Activated CD8-positive, alpha-beta memory T cell treated with anti-CD3 and anti-CD28 coated beads, Interleukin-2, amount 50 U/mL, for 1 hour (primary cell): ENCODE data around the gene SLCO3A1.
"Not testable (repeated sequence)": the region's sequence is repeated elsewhere in the genome, so short reads cannot be mapped to it uniquely, and the experiment has no call there.

Experiments
- DNase-seq: peaks from one replicate; pipeline ENCODE4 v3.0.0-alpha.2; 2020; ENCODE audit errors: extremely low read depth

SLCO3A1 gene

DNA sequence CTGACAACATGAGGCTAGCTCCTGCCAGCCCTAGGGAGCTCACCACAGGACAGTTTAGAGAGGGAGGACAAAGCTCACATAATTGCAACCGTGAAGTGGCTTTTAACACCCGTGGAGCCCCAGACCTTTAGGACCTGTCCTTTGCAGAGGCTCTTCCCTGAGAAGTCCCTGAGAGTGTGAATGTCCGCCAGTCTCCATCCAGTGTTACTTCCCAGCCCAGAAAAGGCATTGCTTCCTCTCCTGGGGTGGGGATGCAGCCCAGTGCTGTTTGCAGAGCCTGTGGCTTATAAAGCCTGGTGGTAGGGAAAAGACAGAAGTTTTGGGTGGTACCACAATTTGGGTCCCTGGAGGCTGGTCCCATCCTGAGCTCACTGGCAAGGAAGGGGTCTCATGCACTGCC, 182.0 kb downstream of the SLCO3A1 start:
- no peak for DNase-seq

DNA sequence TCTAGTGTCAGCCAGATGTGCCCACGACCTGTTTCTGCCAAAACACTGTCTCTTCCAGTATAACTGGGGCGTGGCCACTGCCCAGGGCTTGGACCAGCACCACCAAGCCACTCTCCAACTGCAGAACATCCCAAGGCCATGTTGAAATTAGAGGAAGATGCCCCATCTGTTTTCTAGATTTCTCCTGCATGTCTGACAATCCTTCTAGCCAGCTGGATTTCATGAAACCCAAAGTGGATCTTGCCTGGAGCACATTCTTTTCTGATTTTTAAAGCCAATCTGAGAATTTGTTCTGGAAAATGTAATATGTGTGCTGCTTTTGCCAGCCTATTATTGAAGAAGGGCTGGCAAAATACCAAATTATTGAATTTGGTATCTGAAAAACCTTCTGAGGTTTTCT, 182.5 kb downstream of the SLCO3A1 start:
- DNase-seq = no peak

DNA sequence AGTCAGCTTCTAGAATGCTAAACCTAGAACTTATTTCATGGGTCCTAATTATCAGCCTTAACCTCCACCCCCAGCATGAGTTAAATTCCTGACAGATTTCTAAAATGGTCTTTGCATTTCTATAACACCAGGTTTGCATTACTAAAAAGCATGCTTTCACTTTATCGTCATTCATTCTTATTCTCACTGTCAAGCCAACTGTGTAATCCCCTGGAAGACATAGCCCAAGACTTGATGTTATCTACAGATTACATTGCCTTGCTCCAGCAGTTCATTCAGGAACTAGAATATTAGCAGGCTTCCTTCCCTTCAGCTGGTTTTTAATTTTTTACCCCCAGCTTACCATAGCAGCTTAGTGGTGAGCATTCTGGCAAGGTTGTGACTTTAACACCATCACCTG, 184.0 kb downstream of the SLCO3A1 start:
- no peak for DNase-seq

DNA sequence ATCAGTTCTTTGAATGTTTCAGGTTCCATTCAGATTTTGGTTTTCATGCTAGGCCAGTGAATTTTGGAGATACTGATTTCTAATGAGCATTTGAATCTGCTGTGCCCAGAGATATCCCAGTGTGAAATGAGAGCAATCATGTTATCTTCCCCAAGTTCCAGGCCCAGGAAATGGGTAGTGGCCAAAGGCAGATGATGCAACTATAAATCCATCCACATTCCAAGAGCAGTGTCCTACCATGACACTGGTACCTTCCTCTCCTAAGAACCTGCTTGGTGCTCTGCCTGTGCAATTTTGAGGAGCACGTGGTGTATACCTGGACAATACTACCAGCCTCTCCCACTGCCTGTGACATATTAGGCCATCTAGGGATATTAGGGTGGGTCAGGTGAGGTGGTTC, 186.8 kb downstream of the SLCO3A1 start:
- DNase-seq = no peak

DNA sequence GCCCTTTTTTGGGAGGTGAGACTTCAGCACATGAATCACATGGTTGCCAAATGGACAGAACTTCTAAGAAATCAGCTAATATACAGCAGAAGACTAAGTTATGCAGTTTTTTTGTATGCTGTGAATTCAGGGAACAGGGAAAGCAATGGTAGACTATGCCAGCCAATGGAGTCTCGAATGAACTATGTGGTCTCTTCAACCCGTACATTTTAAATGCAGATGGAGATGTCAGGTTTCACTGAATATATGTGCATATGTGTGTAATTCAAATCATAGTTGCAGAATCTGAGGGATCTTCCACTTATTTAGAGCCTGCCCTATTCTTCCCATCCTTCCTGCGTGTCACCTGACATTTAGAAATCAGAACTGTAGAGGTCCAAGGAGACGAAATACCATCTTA, 187.9 kb downstream of the SLCO3A1 start:
- no peak for DNase-seq

DNA sequence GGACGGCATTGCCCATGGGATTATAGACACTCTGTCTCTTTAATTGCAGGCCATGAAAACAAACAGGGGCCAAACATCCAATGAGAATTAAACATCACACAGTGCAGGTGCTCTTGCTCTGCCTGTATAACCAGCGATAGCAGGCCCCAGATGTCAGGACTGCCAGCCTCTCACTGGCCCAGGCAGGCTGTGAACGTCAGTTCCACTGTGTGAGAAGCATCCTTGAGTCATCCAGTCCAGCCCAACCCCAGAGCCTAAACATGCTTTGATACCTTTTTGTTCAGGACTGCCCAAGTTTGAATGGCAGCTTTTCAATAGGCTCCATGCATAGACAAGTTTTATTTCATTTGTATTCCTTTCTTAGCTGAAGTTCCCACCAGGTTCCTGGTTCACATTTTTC, 189.8 kb downstream of the SLCO3A1 start:
- DNase-seq = no peak

DNA sequence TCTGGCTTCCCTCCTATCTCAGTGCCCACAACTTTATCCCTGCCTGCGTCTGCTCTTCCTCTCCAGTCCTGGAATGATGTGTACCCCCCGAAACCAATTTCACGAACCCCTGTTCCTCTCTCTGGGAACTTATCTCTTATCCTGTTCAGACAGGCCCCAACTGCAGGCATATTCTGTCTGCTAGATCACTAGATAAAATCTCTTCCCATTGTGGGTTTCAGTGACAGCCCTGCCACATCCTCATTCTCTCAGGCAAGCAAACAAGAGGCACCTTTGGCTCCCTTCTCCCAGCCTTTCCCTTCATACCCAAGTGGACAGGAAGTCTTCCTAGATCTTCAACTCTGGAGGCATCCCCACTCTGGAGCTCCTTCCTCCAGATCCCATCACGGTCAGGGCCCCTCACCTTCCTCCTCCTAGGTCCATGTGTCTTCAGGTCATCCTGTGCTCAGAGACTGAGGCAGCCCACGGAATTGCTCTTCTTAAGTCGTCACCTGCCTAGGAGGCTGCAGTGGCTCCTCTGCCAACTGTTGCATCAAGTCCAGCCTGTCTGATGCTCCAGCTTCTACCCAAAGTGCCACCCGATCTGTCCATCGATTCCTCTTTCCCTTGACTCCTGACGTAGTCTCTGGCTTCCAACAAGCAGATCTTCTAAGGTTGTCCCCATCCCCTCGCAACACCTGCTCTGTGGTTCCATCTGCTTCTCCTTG, 190.8 kb downstream of the SLCO3A1 start:
- DNase-seq = no peak

DNA sequence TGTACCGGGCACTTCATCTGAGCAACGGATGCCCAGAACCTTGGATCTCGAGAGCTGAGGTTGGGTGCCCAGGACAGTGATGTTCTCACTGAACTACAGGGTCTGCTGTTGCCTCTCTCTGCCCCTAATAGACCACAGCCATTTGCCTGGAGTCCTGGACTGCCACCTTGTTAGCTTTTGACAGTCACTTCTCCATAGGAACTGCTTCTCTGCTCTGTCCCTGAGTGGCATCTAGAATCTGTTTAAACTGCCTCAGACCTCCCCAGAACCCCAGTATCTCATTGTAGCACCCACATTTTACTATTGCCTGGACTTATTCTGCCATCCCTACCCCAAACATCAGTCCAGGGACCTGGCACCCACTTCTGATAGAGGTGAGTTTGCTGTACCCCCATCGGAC, 194.4 kb downstream of the SLCO3A1 start:
- no peak for DNase-seq

DNA sequence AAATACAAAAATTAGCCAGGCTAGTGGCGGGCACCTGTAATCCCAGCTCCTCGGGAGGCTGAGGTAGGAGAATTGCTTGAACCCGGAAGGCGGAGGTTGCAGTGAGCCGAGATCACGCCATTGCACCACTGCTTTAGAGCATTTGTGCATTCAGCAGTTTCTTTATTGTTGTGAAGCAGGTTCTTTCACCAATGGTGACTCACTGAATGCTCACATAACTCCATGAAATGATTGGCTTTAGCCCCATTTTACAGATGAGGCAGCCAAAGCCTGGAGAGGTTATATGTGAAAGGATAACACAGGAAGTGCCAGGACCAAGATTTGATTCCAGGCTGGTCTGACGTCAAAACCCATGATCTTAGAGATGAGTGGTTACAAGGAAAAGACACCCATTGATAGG, 195.2 kb downstream of the SLCO3A1 start:
- DNase-seq = no peak

DNA sequence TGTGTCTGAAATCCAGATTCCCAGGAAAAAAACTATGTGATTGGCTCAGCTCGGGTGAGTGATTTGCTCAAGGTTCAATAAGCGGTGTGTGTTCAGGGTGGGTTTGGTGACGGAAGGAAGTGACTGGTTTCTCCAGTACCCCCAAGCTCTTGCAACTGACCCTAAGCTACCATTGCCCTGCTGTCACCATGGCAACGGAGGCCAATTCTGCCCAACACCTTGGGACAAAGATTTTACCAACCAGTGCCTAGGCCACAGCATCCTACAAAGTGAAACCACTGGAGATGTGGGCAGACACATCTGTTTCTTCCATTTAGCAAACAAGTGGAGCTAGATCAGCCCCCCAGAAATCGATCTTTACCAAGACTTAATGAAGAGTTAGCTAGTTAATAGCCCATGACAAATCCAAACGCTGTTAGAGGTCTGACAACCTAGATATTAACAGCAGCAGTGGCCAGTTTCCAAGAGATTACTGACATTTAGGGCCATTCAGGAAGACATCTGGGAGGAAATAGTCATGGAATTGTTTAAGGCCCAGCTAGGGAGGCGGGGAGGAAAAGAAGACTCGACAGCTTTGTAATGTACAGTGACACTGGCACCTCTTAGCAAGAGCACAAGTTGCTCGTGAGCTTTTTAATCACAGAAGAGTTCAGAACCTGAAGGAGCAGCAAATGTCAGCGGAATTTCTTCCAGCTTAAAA, 195.9 kb downstream of the SLCO3A1 start:
- no peak for DNase-seq

DNA sequence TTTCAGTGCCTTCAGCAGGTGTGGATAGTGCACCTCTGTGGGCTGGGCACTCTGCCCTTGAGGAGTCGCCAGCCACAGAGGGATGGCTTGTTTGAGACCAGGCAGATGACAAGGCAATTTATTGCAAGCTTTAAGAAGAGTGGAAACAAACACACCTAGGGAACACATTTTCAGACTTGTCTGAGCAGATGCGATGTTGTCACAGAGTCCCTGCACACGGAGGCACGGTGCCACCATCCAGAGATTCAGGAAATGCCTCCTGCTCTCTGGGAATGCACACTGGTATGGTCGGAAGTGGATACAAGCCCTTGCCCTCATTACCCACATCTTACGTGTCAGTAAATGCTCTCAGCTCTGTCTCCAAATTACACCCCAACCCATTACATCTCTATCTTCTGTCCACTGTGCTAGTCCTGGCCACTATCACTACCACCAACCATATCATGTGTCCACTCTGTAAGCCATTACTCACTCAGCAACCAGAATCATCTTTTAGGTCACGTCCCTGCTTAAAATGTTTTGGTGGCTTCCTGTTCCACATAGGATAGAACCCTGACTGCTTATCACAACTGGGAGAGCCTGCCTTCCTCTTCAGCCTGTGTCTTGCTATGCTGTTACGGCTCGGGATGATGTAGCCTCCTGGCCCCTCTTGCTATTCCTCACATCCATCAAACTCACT, 196.9 kb downstream of the SLCO3A1 start:
- no peak for DNase-seq

DNA sequence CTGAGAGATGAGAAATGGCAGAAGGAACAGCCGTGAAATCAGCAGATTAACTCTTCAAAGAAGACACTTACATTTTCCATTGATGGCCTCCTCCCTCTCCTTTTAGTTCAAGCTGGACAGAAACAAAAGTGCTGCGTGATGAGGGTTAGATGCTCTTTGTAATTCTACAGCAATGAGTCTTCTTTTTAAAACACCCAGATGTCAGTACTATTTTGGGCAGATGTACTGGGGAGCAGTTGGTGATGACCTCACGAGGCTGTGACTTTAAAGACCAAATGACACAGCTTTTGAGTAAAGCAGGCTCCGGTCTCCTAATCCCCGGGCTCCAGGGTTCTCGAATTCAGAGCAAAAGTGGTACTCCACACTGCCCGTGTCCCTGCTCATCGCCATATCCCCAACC, 198.2 kb downstream of the SLCO3A1 start:
- DNase-seq = no peak

DNA sequence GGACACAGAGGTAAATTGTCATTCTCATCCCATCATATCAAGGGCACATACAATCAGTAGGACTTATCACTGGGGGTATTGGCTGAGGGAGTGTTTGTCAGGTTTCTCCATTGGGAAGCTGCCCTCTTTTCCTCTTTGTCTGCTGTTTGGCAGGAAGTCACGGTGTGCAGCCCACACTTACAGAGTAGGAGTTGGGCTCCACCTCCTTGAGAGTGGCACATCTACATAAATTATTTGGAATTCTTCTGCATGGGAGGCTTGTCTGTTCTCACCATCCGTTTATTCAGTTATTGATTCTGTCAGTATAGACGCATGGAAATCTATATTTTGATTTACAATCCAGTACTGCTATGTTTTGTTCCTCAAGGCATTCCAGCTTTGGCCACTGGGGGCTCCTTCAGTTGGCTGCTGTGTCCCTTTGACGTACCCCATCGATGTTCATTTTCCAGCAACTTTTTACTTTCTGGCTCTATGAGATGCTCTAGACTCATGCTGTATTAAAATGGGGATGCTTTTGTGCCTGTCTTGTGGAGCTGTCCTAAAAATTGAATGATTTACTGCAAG, 200.3 kb downstream of the SLCO3A1 start:
- DNase-seq = no peak

DNA sequence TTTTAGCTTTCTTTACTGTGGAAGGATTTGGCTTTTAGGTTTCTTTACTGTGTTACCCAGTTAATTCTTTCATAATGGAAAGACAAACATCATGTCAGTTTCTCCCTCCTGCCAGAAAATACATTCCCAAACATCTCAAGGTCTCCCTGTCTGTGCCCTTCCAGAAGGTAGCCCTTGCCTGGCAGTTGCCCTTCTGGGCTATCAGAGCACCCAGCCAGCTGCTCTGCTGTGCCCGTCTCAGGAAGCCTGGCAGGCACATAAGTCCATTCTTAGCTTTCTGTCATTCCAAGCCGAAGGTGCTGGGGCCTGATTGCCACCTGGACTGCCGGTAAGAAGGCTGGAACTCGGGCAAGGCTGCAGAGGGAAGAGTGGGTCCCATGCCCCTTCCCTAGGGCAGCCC, 203.4 kb downstream of the SLCO3A1 start:
- DNase-seq = no peak

DNA sequence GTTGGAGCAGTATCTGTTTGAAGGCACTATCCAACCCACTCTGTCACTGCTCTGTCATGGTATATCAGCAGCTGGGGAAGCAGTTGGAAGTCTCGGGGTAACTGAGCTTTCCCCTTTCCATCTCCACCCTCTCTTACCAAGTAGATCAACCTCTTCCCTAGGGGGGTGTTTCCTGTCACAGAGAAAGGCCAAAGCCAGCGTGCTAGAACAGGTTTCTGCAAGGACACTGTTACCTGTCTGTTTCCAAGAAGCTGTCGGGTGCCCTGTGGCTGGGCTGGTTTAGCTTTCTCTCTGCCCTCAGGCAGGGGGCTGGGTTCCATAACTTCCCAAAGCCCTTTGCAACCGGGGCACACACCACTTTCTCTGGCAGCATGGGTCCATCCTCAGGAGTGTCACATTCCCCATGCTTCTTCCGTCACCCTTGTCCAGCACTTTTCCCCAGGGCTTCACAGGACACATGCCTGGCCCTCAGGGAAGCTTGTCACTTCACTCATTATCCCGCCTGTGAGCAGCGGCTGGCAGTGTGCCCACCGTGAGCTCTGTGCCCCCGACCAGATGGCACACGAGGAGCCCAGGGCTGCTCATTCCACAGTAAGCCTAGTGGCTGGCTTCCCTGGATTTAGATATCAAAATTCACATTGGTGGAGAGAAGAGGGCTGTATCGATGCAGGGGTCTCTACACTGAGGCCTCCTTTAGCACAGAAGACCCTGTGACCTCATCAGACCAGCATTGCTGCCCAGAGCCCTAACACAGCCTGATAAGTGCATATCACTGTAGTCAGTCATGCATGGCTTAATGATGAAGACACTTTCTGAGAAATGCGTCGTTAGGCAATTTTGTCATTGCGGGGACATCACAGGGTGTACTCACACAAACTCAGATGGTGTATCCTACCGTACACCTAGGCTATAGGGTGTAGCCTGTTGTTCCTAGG, 205.8 kb downstream of the SLCO3A1 start:
- no peak for DNase-seq

DNA sequence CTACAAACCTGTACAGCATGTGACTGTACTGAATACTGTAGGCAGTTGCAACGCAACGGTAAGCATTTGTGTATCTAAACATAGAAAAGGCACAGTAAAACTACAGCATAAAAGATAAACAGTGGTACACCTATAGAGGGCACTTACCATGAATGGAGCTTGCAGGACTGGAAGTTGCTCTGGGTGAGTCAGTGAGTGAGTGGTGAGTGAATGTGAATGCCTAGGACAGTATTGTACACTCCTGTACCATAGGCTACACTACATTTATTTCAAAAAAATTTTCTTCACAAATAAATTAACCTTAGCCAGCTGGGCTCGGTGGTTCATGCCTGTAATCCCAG, 206.4 kb downstream of the SLCO3A1 start:
- DNase-seq = not testable (repeated sequence)

DNA sequence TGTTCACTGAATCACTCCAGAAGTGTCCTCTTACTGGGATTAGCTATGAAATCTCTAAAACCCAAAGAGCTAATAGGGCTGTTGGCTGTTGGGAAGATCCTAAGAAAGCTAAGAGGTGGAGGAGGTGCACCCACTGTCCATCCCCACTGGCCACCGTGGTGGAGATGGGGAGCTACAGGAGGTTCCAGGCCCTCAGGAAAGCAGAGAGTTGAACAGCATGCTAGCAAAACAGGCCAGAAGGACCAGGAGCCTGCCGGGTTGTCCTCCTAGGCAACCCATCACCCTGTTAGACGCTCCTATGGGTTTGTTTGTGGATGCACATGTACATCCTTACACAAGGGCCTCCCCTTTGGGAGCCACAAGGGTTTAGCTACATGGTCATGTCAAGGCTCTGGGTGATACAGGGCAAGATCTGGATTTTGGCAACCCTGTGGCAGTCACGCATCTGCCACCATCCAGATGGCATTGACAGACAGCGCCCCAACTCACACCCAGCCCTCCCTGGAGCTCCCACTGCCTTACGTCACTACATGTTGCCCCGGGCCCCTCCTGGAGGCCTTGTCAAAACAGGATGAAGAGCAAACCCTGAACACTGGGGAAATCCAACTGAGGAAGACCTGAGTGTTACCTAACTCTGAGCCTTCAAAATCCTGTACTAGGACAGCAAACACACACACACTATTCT, 208.1 kb downstream of the SLCO3A1 start:
- no peak for DNase-seq

DNA sequence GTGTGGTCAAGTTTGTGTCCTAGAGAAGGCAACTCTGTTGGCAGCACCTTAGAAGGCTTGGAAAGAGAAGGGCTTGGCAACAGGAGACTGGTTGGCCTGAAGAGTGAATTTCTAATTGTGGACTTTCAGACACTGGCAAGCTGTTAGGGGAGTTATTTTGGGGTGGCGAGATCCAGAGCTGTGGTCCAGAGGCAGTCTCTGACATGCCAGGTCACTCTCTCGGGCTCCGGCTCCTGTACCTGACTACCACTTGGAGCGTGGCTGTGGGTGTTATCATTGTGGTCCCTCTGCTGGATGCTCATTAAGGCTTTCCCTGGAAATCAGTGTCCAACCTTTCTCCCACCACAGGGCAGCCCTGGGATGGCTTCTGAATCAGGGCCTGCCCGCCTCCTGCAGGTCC, 209.0 kb downstream of the SLCO3A1 start:
- DNase-seq = no peak

DNA sequence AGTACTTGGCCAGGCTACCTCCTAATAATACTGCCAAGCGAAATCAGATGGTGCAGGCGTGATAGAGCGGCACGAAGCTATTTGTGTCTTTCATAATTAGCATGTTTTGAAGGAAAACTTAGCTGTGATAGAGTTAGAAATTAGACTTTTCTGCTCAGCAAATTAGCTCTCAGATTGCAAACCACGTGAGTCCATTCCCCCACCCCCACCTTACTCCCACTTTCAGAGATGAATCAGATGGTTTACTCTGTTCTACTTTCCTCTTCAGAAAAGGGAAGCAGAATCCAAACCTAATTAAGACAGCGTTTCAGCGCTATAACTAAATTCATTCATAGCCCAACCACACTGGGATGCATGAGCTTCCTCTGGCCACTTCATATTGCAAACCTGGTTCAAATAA, 214.6 kb downstream of the SLCO3A1 start:
- no peak for DNase-seq

DNA sequence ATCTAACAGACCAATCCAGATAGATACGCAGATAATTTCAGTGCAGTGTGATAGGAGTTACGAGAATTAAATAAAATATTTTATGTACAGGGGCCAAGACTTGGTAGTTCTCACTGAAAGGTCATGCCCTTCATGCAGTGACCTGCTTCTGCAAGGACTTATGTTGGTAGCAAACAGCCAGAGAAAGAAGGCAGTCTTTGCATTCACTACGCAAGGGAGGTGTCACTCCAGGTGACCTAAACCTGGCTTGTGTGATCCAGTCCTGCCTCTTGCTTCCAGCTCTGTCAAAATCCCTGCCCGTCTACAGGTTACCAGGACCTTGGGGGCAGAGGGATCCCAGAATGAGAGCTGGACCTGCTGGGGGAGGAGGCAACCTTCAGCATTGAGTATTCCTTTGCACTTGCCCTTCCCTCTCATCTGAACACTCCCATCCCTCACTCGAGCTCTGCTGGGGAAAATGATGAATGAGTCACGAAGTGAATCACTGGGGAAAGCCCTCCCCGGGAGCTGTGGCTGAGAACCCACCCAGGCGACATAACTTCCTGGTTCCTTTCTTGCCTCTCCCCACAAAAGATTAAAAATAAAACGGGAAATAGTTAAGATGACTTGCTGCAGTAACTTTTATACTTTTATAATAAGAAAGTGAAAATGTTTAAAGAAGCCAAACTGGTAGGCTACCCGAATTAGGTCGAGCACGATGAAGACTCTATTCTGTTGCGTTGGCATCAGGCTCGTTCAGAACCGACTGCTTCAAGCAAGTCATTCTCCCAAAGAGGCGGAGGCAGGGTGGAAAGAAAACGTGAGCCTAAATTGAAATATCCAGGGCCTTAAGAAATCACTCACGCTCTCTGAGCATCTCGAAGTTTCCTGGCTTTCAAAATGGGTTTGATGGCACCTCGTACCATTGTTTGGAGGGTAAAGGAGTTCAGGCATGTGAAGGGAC, 216.1 kb downstream of the SLCO3A1 start:
- no peak for DNase-seq
